Pancreas (tissue), 10 donors: ENCODE data around the gene ANKRD50. TPM values are rescaled to one million over a fixed set of nuclear protein-coding genes. Genes with fewer than 3 reads are reported as not detected.

Experiments used
- ATAC-seq, 4 donors: fragments of 200-7000 bp; cut with Tn5 transposase; one replicate each; pipeline versions ENCODE4 v1.8.0 to v1.9.1; 2020; ENCODE audit warnings: mild to moderate bottlenecking in 4 of 4, moderate library complexity in 4 of 4
- DNase-seq, 6 donors: peaks; one replicate each; pipeline ENCODE4 v3.0.0-alpha.2; 2020
- FAIRE-seq: peaks from 2 replicates; lab custom pipeline; 2012; peaks lifted over from hg19 to GRCh38; lab: Jason Lieb, UNC
- H3K27ac ChIP-seq, 4 donors: fragments of 200-600 bp; sonication (generic); 1 replicate in 3 of 4; 2 replicates in 1 of 4; pipeline versions ENCODE4 v1.5.0 to v1.8.0; 2020
- H3K27me3 ChIP-seq, 4 donors: fragments of 200-600 bp; one replicate each; pipeline ENCODE4 v1.8.0; 2021
- H3K36me3 ChIP-seq, 3 donors: fragments of 200-600 bp; sonication (generic) in 1 of 3; one replicate each; pipeline versions ENCODE4 v1.5.0 to v1.8.0; 2020 to 2021
- H3K4me1 ChIP-seq, 3 donors: fragments of 200-600 bp; one replicate each; pipeline ENCODE4 v1.8.0; 2021
- H3K4me3 ChIP-seq, 4 donors: fragments of 200-600 bp; sonication (generic) in 2 of 4; one replicate each; pipeline versions ENCODE4 v1.5.0 to v1.8.0; 2020 to 2021
- H3K9me3 ChIP-seq, 4 donors: fragments of 200-600 bp; one replicate each; pipeline ENCODE4 v1.8.0; 2021
- WGBS, 2 donors: extraction: QIAGEN DNeasy Blood & Tissue Kit; methylation state at CpG; one replicate each; pipeline ENCODE4 v1.1.7; 2013; 5-methylcytosine and 5-hydroxymethylcytosine counted together
- intact Hi-C, 3 donors: fragments of 100-400 bp; cut with DNase I; formaldehyde crosslinking; loops; one replicate each; pipeline versions ENCODE4 v1.11.1 to v1.14.2; 2022
- polyA plus RNA-seq, 2 donors: library from polyadenylated mRNA; stranded (reverse); fragments of 200-250 nt; gene quantifications; one replicate each; pipeline ENCODE4 v1.2.3, GENCODE V29; 2013
- total RNA-seq, 6 donors: library from RNA; stranded (reverse); fragmentation: NEBNext Ultra II Directional in 4 of 6; extraction: Animal tissue kit (Norgen Biotek cat#: 25700) in 4 of 6; gene quantifications; one replicate each; pipeline versions ENCODE4 v1.2.1 to v1.2.4, GENCODE V29; 2021 to 2023
- TF ChIP-seq, protein P1 (sequence below), 4 donors: fragments of 200-600 bp; sonication (generic) in 3 of 4; IDR thresholded peaks; one replicate each; pipeline versions ENCODE4 v1.5.0 to v1.8.0; 2021; ENCODE audit warnings: antibody characterized with exemption in 4 of 4
- donor health status: healthy with polysubstance abuse.
- donor health status: DM: no; HTN: no; CAD: no; lungs with moderate emphysema.
- donor health status: DM: no; HTN: no; CAD: no.
- donor health status: control.
- donor health status: control.
- donor health status: Bipolar disorder and iron deficiency.
- donor health status: DM: yes; HTN: yes; CAD: no.
- donor health status: DM: no; HTN: no; CAD: no.
- donor health status: DM: no; HTN: no; CAD: no.
- donor health status: DM: yes; HTN: yes; CAD: no.

The ANKRD50 gene
- total and polyA plus RNA-seq, 8 donors, result 1.2 to 12.5 (median 2.9) TPM

DNA sequence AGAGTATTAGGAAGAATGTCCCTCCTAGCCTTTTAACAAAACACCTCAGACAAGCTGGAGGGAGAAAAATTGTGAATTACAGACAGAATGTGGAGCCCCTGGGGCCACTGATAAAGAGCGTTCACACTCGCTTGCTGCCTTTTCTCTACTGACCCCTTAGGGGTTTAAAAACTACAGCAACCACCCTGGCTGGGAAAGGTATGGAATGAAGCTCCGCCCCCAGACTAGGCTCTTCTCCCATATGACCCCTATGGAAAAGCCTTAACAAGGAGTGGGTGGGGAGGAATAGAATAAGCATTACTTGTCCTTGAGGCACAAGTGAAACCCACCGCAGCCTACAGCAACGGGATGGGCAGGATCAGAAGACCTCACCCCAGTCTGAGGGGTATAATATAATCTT, 26.3 kb downstream of the ANKRD50 start:
- TF ChIP-seq, protein P1, sequence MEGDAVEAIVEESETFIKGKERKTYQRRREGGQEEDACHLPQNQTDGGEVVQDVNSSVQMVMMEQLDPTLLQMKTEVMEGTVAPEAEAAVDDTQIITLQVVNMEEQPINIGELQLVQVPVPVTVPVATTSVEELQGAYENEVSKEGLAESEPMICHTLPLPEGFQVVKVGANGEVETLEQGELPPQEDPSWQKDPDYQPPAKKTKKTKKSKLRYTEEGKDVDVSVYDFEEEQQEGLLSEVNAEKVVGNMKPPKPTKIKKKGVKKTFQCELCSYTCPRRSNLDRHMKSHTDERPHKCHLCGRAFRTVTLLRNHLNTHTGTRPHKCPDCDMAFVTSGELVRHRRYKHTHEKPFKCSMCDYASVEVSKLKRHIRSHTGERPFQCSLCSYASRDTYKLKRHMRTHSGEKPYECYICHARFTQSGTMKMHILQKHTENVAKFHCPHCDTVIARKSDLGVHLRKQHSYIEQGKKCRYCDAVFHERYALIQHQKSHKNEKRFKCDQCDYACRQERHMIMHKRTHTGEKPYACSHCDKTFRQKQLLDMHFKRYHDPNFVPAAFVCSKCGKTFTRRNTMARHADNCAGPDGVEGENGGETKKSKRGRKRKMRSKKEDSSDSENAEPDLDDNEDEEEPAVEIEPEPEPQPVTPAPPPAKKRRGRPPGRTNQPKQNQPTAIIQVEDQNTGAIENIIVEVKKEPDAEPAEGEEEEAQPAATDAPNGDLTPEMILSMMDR (IDR thresholded peaks at IDR 0.05), result no peak
- Histone ChIP-seq H3K9me3 (no peaks in the 10 kb centered on the region), H3K27me3 (no peaks in the 10 kb centered on the region), H3K36me3 (no peaks in the 10 kb centered on the region), H3K27ac (no peak overlapping the region), H3K4me1 (no peaks in the 10 kb centered on the region), H3K4me3 (no peak overlapping the region)
- no peak for ATAC-seq
- no peak for FAIRE-seq
- intact Hi-C loops, result no loop called here
- WGBS, 2 donors, result 93 to 95% methylated on average over 5 of the region's 5 CpGs
- DNase-seq, result no peak

DNA sequence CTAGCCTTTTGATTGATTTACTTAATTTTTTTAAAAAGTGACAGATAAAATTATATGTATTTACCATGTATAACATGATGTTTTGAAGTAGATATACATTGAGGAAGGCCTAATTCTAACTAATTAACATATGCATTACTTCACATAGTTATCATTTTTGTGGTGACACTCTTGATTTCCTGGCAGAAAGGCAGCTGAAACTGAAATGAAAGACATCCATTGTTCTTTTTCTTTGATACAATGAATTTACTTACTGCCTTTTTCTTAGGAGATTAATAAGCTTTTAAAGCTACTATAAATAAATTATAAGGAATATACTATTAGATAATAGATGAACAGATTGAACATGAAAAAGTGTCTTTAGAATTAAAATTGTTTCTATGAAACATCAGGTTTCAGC, 26.7 kb downstream of the ANKRD50 start:
- Histone ChIP-seq H3K4me1 (no peaks in the 10 kb centered on the region), H3K27ac (no peak overlapping the region), H3K9me3 (no peaks in the 10 kb centered on the region), H3K4me3 (no peak overlapping the region), H3K27me3 (no peaks in the 10 kb centered on the region), H3K36me3 (no peaks in the 10 kb centered on the region)
- intact Hi-C loops, result no loop called here
- DNase-seq (no peak), FAIRE-seq (no peak), ATAC-seq (no peak)
- TF ChIP-seq, protein P1 (IDR thresholded peaks at IDR 0.05), result no peak

DNA sequence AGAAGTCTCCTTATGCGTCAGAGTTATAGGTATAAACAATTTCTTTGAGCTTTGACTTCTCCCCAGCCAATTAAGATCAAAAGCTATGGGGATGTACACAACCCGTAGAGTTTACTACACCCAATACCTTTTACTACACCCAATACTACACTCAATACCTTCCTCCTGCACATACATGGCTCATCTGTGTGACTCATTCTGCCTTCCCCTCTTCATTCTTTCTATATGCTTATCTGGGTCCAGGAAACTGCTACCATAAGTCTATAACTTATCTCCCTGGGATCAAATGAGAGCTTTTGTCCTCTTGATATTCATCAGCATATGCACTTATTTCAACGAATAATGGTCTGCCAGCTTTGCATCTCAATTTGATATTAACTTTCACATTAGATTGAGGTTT, 28.2 kb downstream of the ANKRD50 start:
- no peaks in the 10 kb centered on the region for H3K4me1 ChIP-seq
- H3K27me3 ChIP-seq, result no peaks in the 10 kb centered on the region
- TF ChIP-seq, protein P1 (IDR thresholded peaks at IDR 0.05), result no peak
- H3K4me3 ChIP-seq, result no peak overlapping the region
- ATAC-seq, result no peak
- no peak overlapping the region for H3K27ac ChIP-seq
- FAIRE-seq, result no peak
- intact Hi-C loops, result no loop called here
- DNase-seq, result no peak
- H3K36me3 ChIP-seq, result no peaks in the 10 kb centered on the region
- 89 to 96% methylated on average over 3 of the region's 3 CpGs for WGBS, 2 donors
- no peaks in the 10 kb centered on the region for H3K9me3 ChIP-seq

DNA sequence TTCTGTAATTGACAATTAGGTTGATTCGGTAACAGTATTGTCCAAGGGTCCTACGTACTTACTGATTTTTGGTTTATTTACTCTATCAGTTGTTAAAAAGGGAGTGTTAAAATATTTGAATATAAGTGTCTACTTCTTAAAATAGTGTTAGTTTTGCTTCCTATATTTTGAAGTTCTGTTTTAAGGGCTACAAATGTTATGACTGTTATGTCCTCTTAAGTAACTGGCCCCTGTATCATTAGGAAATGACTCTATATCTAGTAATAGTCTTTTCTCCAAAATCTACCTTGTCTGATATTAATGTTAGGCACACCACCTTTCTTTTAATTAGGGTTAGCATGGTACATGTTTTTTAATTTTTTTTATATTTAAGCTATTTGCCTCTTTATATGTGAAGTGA, 30.1 kb downstream of the ANKRD50 start:
- Histone ChIP-seq H3K36me3 (no peaks in the 10 kb centered on the region), H3K27me3 (no peaks in the 10 kb centered on the region), H3K9me3 (no peaks in the 10 kb centered on the region), H3K4me1 (no peaks in the 10 kb centered on the region), H3K27ac (no peak overlapping the region), H3K4me3 (no peak overlapping the region)
- DNase-seq, result no peak
- FAIRE-seq, result no peak
- WGBS, 2 donors, result 96 to 100% methylated on average over 2 of the region's 2 CpGs
- intact Hi-C loops, result no loop called here
- TF ChIP-seq, protein P1 (IDR thresholded peaks at IDR 0.05), result no peak
- no peak for ATAC-seq

DNA sequence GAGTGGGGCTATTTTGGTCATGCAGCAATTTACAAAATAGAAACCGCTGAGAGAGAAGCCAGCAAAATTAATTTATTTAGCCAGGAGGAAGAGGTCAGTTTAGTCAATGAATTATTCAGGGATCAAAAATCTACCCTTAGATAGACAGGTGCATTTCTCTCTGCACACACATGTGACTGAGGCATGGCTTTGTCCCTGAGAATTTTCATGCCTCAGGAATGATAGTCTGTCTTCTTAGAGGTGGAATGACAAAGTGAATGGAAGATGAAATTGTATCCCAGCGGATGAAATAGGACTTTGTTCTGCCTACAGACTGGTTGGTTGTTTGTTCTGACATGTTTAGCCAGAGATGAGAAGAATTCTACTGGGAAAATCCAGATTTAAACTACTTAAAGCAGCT, 46.0 kb downstream of the ANKRD50 start:
- H3K27me3 ChIP-seq, result no peaks in the 10 kb centered on the region
- peaks cover 0 to 9% (median 0%) of the 10 kb centered on the region in 3 donors for H3K36me3 ChIP-seq
- ATAC-seq, result no peak
- FAIRE-seq, result no peak
- no peaks in the 10 kb centered on the region for H3K9me3 ChIP-seq
- intact Hi-C loops, result no loop called here
- 88 to 91% methylated on average over 2 of the region's 2 CpGs for WGBS, 2 donors
- no peak overlapping the region for H3K4me3 ChIP-seq
- no peak overlapping the region for H3K27ac ChIP-seq
- no peaks in the 10 kb centered on the region for H3K4me1 ChIP-seq
- no peak for DNase-seq
- TF ChIP-seq, protein P1 (IDR thresholded peaks at IDR 0.05), result no peak
